PC-9 (cell line): ENCODE data around the gene PRMT5. TPM values are rescaled to one million over a fixed set of nuclear protein-coding genes. Genes with fewer than 3 reads are reported as not detected.

Experiments used
- BruUV-seq: library from RNA; stranded (reverse); fragments of 400-500 nt; replicated peaks from 2 replicates; lab custom pipeline; 2021; lab: Mats Ljungman, UMichigan
- CTCF ChIA-PET: fragments of 300-600 bp; sonication (Branson Sonifier 250); formaldehyde crosslinking; loops from one replicate; lab custom pipeline; 2022; ENCODE audit warnings: antibody characterized with exemption; lab: Charles Lee
- POLR2A ChIA-PET: fragments of 300-600 bp; sonication (Branson Sonifier 250); formaldehyde crosslinking; loops from one replicate; lab custom pipeline; 2022; ENCODE audit warnings: antibody characterized with exemption; ENCODE audit not compliant: unreplicated experiment; lab: Charles Lee
- DNase-seq, 2 experiments: peaks; one replicate each; pipeline versions ENCODE4 v3.0.0 to v3.0.0-alpha.2; 2015 to 2022; ENCODE audit warnings: mixed read lengths in 1 of 2
- H2AFZ ChIP-seq: fragments of 200-600 bp; sonication (generic); 2 replicates; pipeline ENCODE4 v1.8.1; 2017; ENCODE audit warnings: antibody characterized with exemption
- H3F3A ChIP-seq: fragments of 200-600 bp; sonication (generic); 2 replicates; pipeline ENCODE4 v1.8.1; 2017; ENCODE audit warnings: antibody characterized with exemption, mild to moderate bottlenecking, low read depth; ENCODE audit not compliant: insufficient read depth
- H3K27ac ChIP-seq: fragments of 200-600 bp; sonication (generic); 2 replicates; pipeline ENCODE4 v1.6.1; 2016; ENCODE audit warnings: mixed run types
- H3K27me3 ChIP-seq: fragments of 200-600 bp; sonication (generic); 2 replicates; pipeline ENCODE4 v1.6.1; 2016; ENCODE audit warnings: low read depth, mixed run types; ENCODE audit not compliant: insufficient read depth
- H3K36me3 ChIP-seq: fragments of 200-600 bp; sonication (generic); 2 replicates; pipeline ENCODE4 v1.6.1; 2016; ENCODE audit warnings: low read depth, mixed run types
- H3K4me1 ChIP-seq: fragments of 200-600 bp; sonication (generic); replicated peaks from 2 replicates; pipeline ENCODE4 v1.6.1; 2016; ENCODE audit warnings: mixed run types; ENCODE audit not compliant: insufficient read depth
- H3K4me2 ChIP-seq: fragments of 200-600 bp; sonication (generic); 2 replicates; pipeline ENCODE4 v1.6.1; 2017; ENCODE audit warnings: mixed run types
- H3K4me3 ChIP-seq: fragments of 200-600 bp; sonication (generic); 2 replicates; pipeline ENCODE4 v1.6.1; 2016; ENCODE audit warnings: mixed run types
- H3K79me2 ChIP-seq: fragments of 200-600 bp; sonication (generic); 2 replicates; pipeline ENCODE4 v1.6.1; 2017; ENCODE audit warnings: low read depth, mixed run types
- H3K9me2 ChIP-seq: fragments of 200-600 bp; sonication (generic); 2 replicates; pipeline ENCODE4 v1.8.1; 2017; ENCODE audit warnings: mild to moderate bottlenecking; ENCODE audit not compliant: insufficient read depth
- H3K9me3 ChIP-seq: fragments of 200-600 bp; sonication (generic); 2 replicates; pipeline ENCODE4 v1.8.1; 2016; ENCODE audit warnings: low read depth; ENCODE audit not compliant: insufficient read depth
- H4K20me1 ChIP-seq: fragments of 200-600 bp; sonication (generic); 2 replicates; pipeline ENCODE4 v1.8.1; 2017; ENCODE audit not compliant: insufficient read depth
- CTCF ChIP-seq: fragments of 200-600 bp; sonication (generic); conservative IDR thresholded peaks from 2 replicates; pipeline ENCODE4 v1.6.1; 2017; ENCODE audit warnings: mixed run types, antibody characterized with exemption, mild to moderate bottlenecking, moderate library complexity
- EZH2 ChIP-seq: fragments of 200-600 bp; sonication (generic); IDR thresholded peaks from 2 replicates; pipeline ENCODE4 v1.8.0; 2017; ENCODE audit warnings: antibody characterized with exemption, low read depth
- intact Hi-C: fragments of 100-400 bp; cut with micrococcal nuclease; formaldehyde crosslinking; loops from one replicate; pipeline ENCODE4 v1.10.0; 2022; ENCODE audit not compliant: unreplicated experiment
- total RNA-seq: library from RNA; stranded (reverse); gene quantifications from 2 replicates; pipeline ENCODE4 v1.2.3, GENCODE V29; 2021

The PRMT5 gene
- total RNA-seq, 1 experiment from 2014 or later: 73.2 TPM

GRCh38 chr14:22871224-22872032 is 57.7 kb downstream of the PRMT5 start, which contains the start of gene LRP10:
Gene LRP10 (plus strand): TSS chr14:22871740. CDS start chr14:22872304, 564 bp downstream.
- H3K9me2 ChIP-seq: no peaks in the 10 kb centered on the region
- H3K4me1 ChIP-seq: peaks cover 17% of the 10 kb centered on the region
- BruUV-seq: TSS peak; percentile 44
- H3K4me2 ChIP-seq: peak within 1 kb of the TSS; percentile 84
- no peaks in the 10 kb centered on the region; the same call in 1 of the 2 replicates for H4K20me1 ChIP-seq
- peak within 1 kb of the TSS; percentile 83 for H3K4me3 ChIP-seq
- no peaks in the 10 kb centered on the region for H3K9me3 ChIP-seq
- TF ChIP-seq CTCF: no peak
- TF ChIP-seq EZH2: no peak
- no peaks in the 10 kb centered on the region for H3K36me3 ChIP-seq
- intact Hi-C loops: loop anchor here (1.0 to 5.0 kb wide), 4 partner anchors 16 to 108 kb away; partner anchors contain the start of gene RBM23
- POLR2A ChIA-PET: interaction anchor here (0.5 to 0.6 kb wide), 3 partner anchors 52 to 282 kb away, joined by 3 to 11 read pairs (median 4); no protein-coding TSS in a partner anchor
- CTCF ChIA-PET: interaction anchor here (0.6 kb wide), 3 partner anchors 18 to 187 kb away, joined by 4 to 6 read pairs (median 6); no protein-coding TSS in a partner anchor
- peak within 1 kb of the TSS; percentile 83 for H2AFZ ChIP-seq
- peak within 1 kb of the TSS; percentile 95 for H3K27ac ChIP-seq
- DNase-seq: peak; percentile 85 to 92
- no peaks in the 10 kb centered on the region for H3K27me3 ChIP-seq
- H3F3A ChIP-seq: peaks cover 26% of the 10 kb centered on the region
- peaks cover 17% of the 10 kb centered on the region for H3K79me2 ChIP-seq

- H3F3A ChIP-seq: peaks cover 26% of the 10 kb centered on the region
- H3K4me1 ChIP-seq: peaks cover 17% of the 10 kb centered on the region
- no peaks in the 10 kb centered on the region; the same call in 1 of the 2 replicates for H4K20me1 ChIP-seq
- H3K79me2 ChIP-seq: peaks cover 17% of the 10 kb centered on the region
- ChIA-PET POLR2A (interaction anchor here (0.5 kb wide), 1 partner anchor 184 kb away, joined by 4 read pairs; no protein-coding TSS in a partner anchor), CTCF (interaction anchor here (0.6 kb wide), 2 partner anchors 52 to 188 kb away, joined by 6 read pairs; no protein-coding TSS in a partner anchor)
- H3K9me2 ChIP-seq: no peaks in the 10 kb centered on the region
- no TSS peak for BruUV-seq
- H3K27ac ChIP-seq: peak overlapping the region; percentile 95
- H3K4me2 ChIP-seq: peak overlapping the region; percentile 84
- TF ChIP-seq CTCF: no peak
- no peaks in the 10 kb centered on the region for H3K36me3 ChIP-seq
- H3K27me3 ChIP-seq: no peaks in the 10 kb centered on the region
- no peaks in the 10 kb centered on the region for H3K9me3 ChIP-seq
- no peak for DNase-seq
- H2AFZ ChIP-seq: peak overlapping the region; percentile 63; the same call in 1 of the 2 replicates
- intact Hi-C loops: loop anchor here (1.0 to 5.0 kb wide), 2 partner anchors 46 to 108 kb away; partner anchors contain the start of gene RBM23
- H3K4me3 ChIP-seq: peak overlapping the region; percentile 83
Measured at GRCh38 chr14:22870811-22871223, 58.4 kb downstream of the PRMT5 start.

Other genes starting within 250 kb of the PRMT5 start
- gene OXA1L, start 162.7 kb downstream of the PRMT5 start, total RNA-seq: 65.2 and 70.9 TPM in 2 replicates
- gene SLC7A7, start 113.9 kb downstream of the PRMT5 start, total RNA-seq: 4.7 and 5.9 TPM in 2 replicates
- gene MRPL52, start 99.5 kb downstream of the PRMT5 start, total RNA-seq: 76.7 and 84.8 TPM in 2 replicates
- 22.4 and 34.8 TPM in 2 replicates for gene MMP14, start 92.8 kb downstream of the PRMT5 start, total RNA-seq
- 59.0 and 61.6 TPM in 2 replicates for gene LRP10, start 57.6 kb downstream of the PRMT5 start, total RNA-seq
- gene REM2, start 46.2 kb downstream of the PRMT5 start, total RNA-seq: 0.50 and 0.98 TPM in 2 replicates
- 68.7 and 76.5 TPM in 2 replicates for gene RBM23, start 10.2 kb downstream of the PRMT5 start, total RNA-seq
- gene HAUS4, start 27.7 kb upstream of the PRMT5 start, total RNA-seq: 23.1 and 36.0 TPM in 2 replicates
- 37.4 and 42.6 TPM in 2 replicates for gene AJUBA, start 53.2 kb upstream of the PRMT5 start, total RNA-seq
- gene C14orf93, start 80.8 kb upstream of the PRMT5 start, total RNA-seq: 13.3 and 13.9 TPM in 2 replicates
- 122 and 146 TPM in 2 replicates for gene PSMB5, start 105.5 kb upstream of the PRMT5 start, total RNA-seq
- not detected in 2 replicates for gene PSMB11, start 112.8 kb upstream of the PRMT5 start, total RNA-seq
- gene CDH24, start 128.1 kb upstream of the PRMT5 start, total RNA-seq: 16.4 and 18.8 TPM in 2 replicates
- 113 and 171 TPM in 2 replicates for gene ACIN1, start 165.8 kb upstream of the PRMT5 start, total RNA-seq
- 26.8 and 46.5 TPM in 2 replicates for gene C14orf119, start 166.1 kb upstream of the PRMT5 start, total RNA-seq
- gene CIROP, start 175.6 kb upstream of the PRMT5 start, total RNA-seq: not detected in 2 replicates
- gene CEBPE, start 189.9 kb upstream of the PRMT5 start, total RNA-seq: not detected in 2 replicates